Calu3 (cell line): ENCODE results near the gene FGF18. TPM values are rescaled to one million over a fixed set of nuclear protein-coding genes. Genes with fewer than 3 reads are reported as not detected.

Experiments
- BruUV-seq: library from RNA; stranded (reverse); fragments of 400-500 nt; replicated peaks from 2 replicates; lab custom pipeline; 2021; lab: Mats Ljungman, UMichigan
- CTCF ChIA-PET: fragments of 300-600 bp; sonication (Branson Sonifier 250); formaldehyde crosslinking; loops from one replicate; lab custom pipeline; 2022; ENCODE audit warnings: antibody characterized with exemption; lab: Charles Lee
- DNase-seq: peaks from one replicate; pipeline ENCODE4 v3.0.0; 2022
- H3K27ac Mint-ChIP-seq: one replicate; pipeline ENCODE4 v1.8.0; 2022; ENCODE audit warnings: mixed read lengths; ENCODE audit not compliant: unreplicated experiment
- H3K27me3 Mint-ChIP-seq: one replicate; pipeline ENCODE4 v1.8.0; 2022; ENCODE audit warnings: mixed read lengths; ENCODE audit not compliant: unreplicated experiment
- H3K36me3 Mint-ChIP-seq: one replicate; pipeline ENCODE4 v1.8.0; 2022; ENCODE audit warnings: mild to moderate bottlenecking, moderate library complexity, mixed read lengths; ENCODE audit not compliant: insufficient read depth, unreplicated experiment
- H3K4me1 Mint-ChIP-seq: one replicate; pipeline ENCODE4 v1.8.0; 2022; ENCODE audit warnings: mild to moderate bottlenecking, low read depth, mixed read lengths; ENCODE audit not compliant: unreplicated experiment
- H3K4me3 Mint-ChIP-seq: one replicate; pipeline ENCODE4 v1.8.0; 2022; ENCODE audit warnings: mild to moderate bottlenecking, low read depth, moderate library complexity, mixed read lengths; ENCODE audit not compliant: unreplicated experiment
- H3K9me3 Mint-ChIP-seq: one replicate; pipeline ENCODE4 v1.8.0; 2022; ENCODE audit warnings: low read depth, mixed read lengths; ENCODE audit not compliant: unreplicated experiment
- CTCF ChIP-seq: fragments of 200-600 bp; IDR thresholded peaks from one replicate; pipeline ENCODE4 v1.8.0; 2022; ENCODE audit warnings: antibody characterized with exemption; ENCODE audit not compliant: unreplicated experiment
- intact Hi-C: fragments of 100-400 bp; cut with micrococcal nuclease; formaldehyde crosslinking; loops from one replicate; pipeline ENCODE4 v1.10.0; 2022; ENCODE audit not compliant: unreplicated experiment
- total RNA-seq: library from RNA; stranded (reverse); gene quantifications from 2 replicates; pipeline ENCODE4 v1.2.3, GENCODE V29; 2022

Gene FGF18
- total RNA-seq, 1 experiment from 2014 or later = 0.76 TPM

GRCh38 chr5:171470420-171470819 is 51.0 kb downstream of the FGF18 start:
- no peak for DNase-seq
- no peaks in the 10 kb centered on the region for H3K36me3 Mint-ChIP-seq
- H3K4me1 Mint-ChIP-seq = no peaks in the 10 kb centered on the region
- no peak overlapping the region for H3K4me3 Mint-ChIP-seq
- intact Hi-C loops = no loop called here
- no peak for TF ChIP-seq CTCF
- peaks cover 79% of the 10 kb centered on the region for H3K27me3 Mint-ChIP-seq
- BruUV-seq = no TSS peak
- no peak overlapping the region for H3K27ac Mint-ChIP-seq
- CTCF ChIA-PET = interaction anchor here (0.5 kb wide), 1 partner anchor 39 kb away, joined by 7 read pairs; no protein-coding TSS in a partner anchor
- no peaks in the 10 kb centered on the region for H3K9me3 Mint-ChIP-seq

GRCh38 chr5:171474230-171474813 is 54.9 kb downstream of the FGF18 start:
- H3K27me3 Mint-ChIP-seq = peaks cover 84% of the 10 kb centered on the region
- intact Hi-C loops = no loop called here
- no peak for TF ChIP-seq CTCF
- H3K4me3 Mint-ChIP-seq = no peak overlapping the region
- H3K27ac Mint-ChIP-seq = no peak overlapping the region
- H3K4me1 Mint-ChIP-seq = no peaks in the 10 kb centered on the region
- H3K9me3 Mint-ChIP-seq = no peaks in the 10 kb centered on the region
- CTCF ChIA-PET = no interaction called here
- no TSS peak for BruUV-seq
- no peaks in the 10 kb centered on the region for H3K36me3 Mint-ChIP-seq
- no peak for DNase-seq

GRCh38 chr5:171475596-171475995 is 56.1 kb downstream of the FGF18 start:
- H3K9me3 Mint-ChIP-seq = no peaks in the 10 kb centered on the region
- H3K4me1 Mint-ChIP-seq = no peaks in the 10 kb centered on the region
- H3K36me3 Mint-ChIP-seq = no peaks in the 10 kb centered on the region
- CTCF ChIA-PET = interaction anchor here (0.5 kb wide), 1 partner anchor 8 kb away, joined by 3 read pairs; no protein-coding TSS in a partner anchor
- no TSS peak for BruUV-seq
- no peak overlapping the region for H3K27ac Mint-ChIP-seq
- no peak overlapping the region for H3K4me3 Mint-ChIP-seq
- TF ChIP-seq CTCF = no peak
- intact Hi-C loops = no loop called here
- DNase-seq = no peak
- H3K27me3 Mint-ChIP-seq = peaks cover 84% of the 10 kb centered on the region

GRCh38 chr5:171476701-171477100 is 57.3 kb downstream of the FGF18 start:
- peaks cover 80% of the 10 kb centered on the region for H3K27me3 Mint-ChIP-seq
- BruUV-seq = no TSS peak
- no peak overlapping the region for H3K4me3 Mint-ChIP-seq
- DNase-seq = no peak
- CTCF ChIA-PET = no interaction called here
- H3K27ac Mint-ChIP-seq = no peak overlapping the region
- no peaks in the 10 kb centered on the region for H3K4me1 Mint-ChIP-seq
- TF ChIP-seq CTCF = no peak
- H3K9me3 Mint-ChIP-seq = no peaks in the 10 kb centered on the region
- no peaks in the 10 kb centered on the region for H3K36me3 Mint-ChIP-seq
- intact Hi-C loops = no loop called here
